Tibial nerve (tissue), 4 donors: Measurements from ENCODE around the gene COA6.
"Not testable (repeated sequence)": the region's sequence is repeated elsewhere in the genome, so short reads cannot be mapped to it uniquely, and the experiment has no call there.

Source experiments
- EP300 ChIP-seq, 2 donors: sonication (generic); formaldehyde crosslinking; IDR thresholded peaks; one replicate each; pipeline ENCODE4 v1.6.1; 2017; ENCODE audit warnings: antibody characterized with exemption in 2 of 2, mild to moderate bottlenecking in 1 of 2
- POLR2A ChIP-seq, 2 donors: fragments of 450-650 bp; IDR thresholded peaks; one replicate each; pipeline ENCODE4 v1.6.1; 2017; ENCODE audit warnings: antibody characterized with exemption in 2 of 2, mild to moderate bottlenecking in 2 of 2, moderate library complexity in 2 of 2
- TF ChIP-seq, protein P1 (sequence below), 5 experiments: fragments of 200-600 bp in 3 of 5; fragments of 450-650 bp in 2 of 5; sonication (generic) in 3 of 5; IDR thresholded peaks; one replicate each; pipeline ENCODE4 v1.5.1; 2016 to 2019; ENCODE audit warnings: antibody characterized with exemption in 5 of 5, mild to moderate bottlenecking in 3 of 5, moderate library complexity in 2 of 5

GRCh38 chr1:234356615-234357269, 16.5 kb upstream of the COA6 start:
- TF ChIP-seq, protein P1, sequence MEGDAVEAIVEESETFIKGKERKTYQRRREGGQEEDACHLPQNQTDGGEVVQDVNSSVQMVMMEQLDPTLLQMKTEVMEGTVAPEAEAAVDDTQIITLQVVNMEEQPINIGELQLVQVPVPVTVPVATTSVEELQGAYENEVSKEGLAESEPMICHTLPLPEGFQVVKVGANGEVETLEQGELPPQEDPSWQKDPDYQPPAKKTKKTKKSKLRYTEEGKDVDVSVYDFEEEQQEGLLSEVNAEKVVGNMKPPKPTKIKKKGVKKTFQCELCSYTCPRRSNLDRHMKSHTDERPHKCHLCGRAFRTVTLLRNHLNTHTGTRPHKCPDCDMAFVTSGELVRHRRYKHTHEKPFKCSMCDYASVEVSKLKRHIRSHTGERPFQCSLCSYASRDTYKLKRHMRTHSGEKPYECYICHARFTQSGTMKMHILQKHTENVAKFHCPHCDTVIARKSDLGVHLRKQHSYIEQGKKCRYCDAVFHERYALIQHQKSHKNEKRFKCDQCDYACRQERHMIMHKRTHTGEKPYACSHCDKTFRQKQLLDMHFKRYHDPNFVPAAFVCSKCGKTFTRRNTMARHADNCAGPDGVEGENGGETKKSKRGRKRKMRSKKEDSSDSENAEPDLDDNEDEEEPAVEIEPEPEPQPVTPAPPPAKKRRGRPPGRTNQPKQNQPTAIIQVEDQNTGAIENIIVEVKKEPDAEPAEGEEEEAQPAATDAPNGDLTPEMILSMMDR (IDR thresholded peaks at IDR 0.05), result not testable (repeated sequence)
- not testable (repeated sequence) for TF ChIP-seq POLR2A, EP300 (IDR thresholded peaks at IDR 0.05)
